GM12878 (cell line): ENCODE data around the gene CIB2. TPM values are rescaled to one million over a fixed set of nuclear protein-coding genes. Genes with fewer than 3 reads are reported as not detected.

Source experiments
- ATAC-seq: fragments of 200-7000 bp; cut with Tn5 transposase; 3 replicates; pipeline ENCODE4 v1.9.1; 2020; ENCODE audit warnings: mild to moderate bottlenecking, moderate library complexity
- BruUV-seq: library from RNA; stranded (reverse); fragments of 400-500 nt; replicated peaks from 2 replicates; lab custom pipeline; 2021; lab: Mats Ljungman, UMichigan
- CTCF ChIA-PET: fragments of 300-600 bp; sonication (Branson Sonifier 250); formaldehyde crosslinking; extraction: SDS; loops from one replicate; lab custom pipeline; 2021; ENCODE audit warnings: inconsistent platforms; lab: Yijun Ruan, JAX
- POLR2A ChIA-PET: fragments of 350-600 bp; formaldehyde crosslinking; extraction: SDS; loops from one replicate; lab custom pipeline; 2021; ENCODE audit warnings: inconsistent platforms; lab: Charles Lee
- RAD21 ChIA-PET: fragments of 300-600 bp; sonication (Branson Sonifier 250); formaldehyde crosslinking; loops from one replicate; lab custom pipeline; 2023; ENCODE audit warnings: antibody characterized with exemption; ENCODE audit not compliant: unreplicated experiment; lab: Charles Lee
- SMC1A ChIA-PET: fragments of 300-600 bp; sonication (Branson Sonifier 250); formaldehyde crosslinking; loops from one replicate; lab custom pipeline; 2023; ENCODE audit not compliant: unreplicated experiment, uncharacterized antibody; lab: Charles Lee
- DNase-seq: peaks from one replicate; pipeline ENCODE4 v3.0.0-alpha.2; 2011; ENCODE audit warnings: low read depth, low spot score
- FAIRE-seq: peaks from 3 replicates; lab custom pipeline; 2011; peaks lifted over from hg19 to GRCh38; lab: Jason Lieb, UNC
- H2AFZ ChIP-seq: 2 replicates; pipeline ENCODE4 v1.6.0; 2011; ENCODE audit warnings: low read depth, low read length, control low read depth; ENCODE audit not compliant: control insufficient read depth
- H3K27ac ChIP-seq: 2 replicates; pipeline ENCODE4 v1.5.1; 2011; ENCODE audit warnings: control low read depth; ENCODE audit not compliant: control insufficient read depth, insufficient read depth
- H3K27me3 ChIP-seq, 2 experiments: replicated peaks in 1 of 2; 2 replicates each; pipeline versions ENCODE4 v1.6.0 to v1.6.1; 2011; ENCODE audit warnings: low read length in 1 of 2; ENCODE audit not compliant: control insufficient read depth in 2 of 2, insufficient read depth in 2 of 2
- H3K36me3 ChIP-seq, 2 experiments: 2 replicates each; pipeline ENCODE4 v1.5.1; 2011; ENCODE audit warnings: low read length in 1 of 2; ENCODE audit not compliant: control insufficient read depth in 2 of 2, insufficient read depth in 2 of 2
- H3K4me1 ChIP-seq: 2 replicates; pipeline ENCODE4 v1.6.1; 2011; ENCODE audit warnings: mild to moderate bottlenecking, low read length, moderate library complexity, mixed read lengths; ENCODE audit not compliant: control insufficient read depth, insufficient read depth
- H3K4me2 ChIP-seq: 2 replicates; pipeline ENCODE4 v1.6.0; 2011; ENCODE audit warnings: control low read depth; ENCODE audit not compliant: control insufficient read depth, insufficient read depth
- H3K4me3 ChIP-seq: fragments of 200-600 bp; sonication (generic); 2 replicates; pipeline ENCODE4 v1.5.1; 2016
- H3K79me2 ChIP-seq: 2 replicates; pipeline ENCODE4 v1.6.0; 2011; ENCODE audit warnings: low read length; ENCODE audit not compliant: control insufficient read depth, insufficient read depth
- H3K9ac ChIP-seq: 2 replicates; pipeline ENCODE4 v1.8.0; 2011; ENCODE audit warnings: low read length, control low read depth, mixed read lengths; ENCODE audit not compliant: control insufficient read depth, insufficient read depth
- H3K9me3 ChIP-seq: replicated peaks from 3 replicates; pipeline ENCODE4 v1.5.1; 2011; ENCODE audit warnings: mild to moderate bottlenecking, low read length; ENCODE audit not compliant: control insufficient read depth, insufficient read depth
- H4K20me1 ChIP-seq: 2 replicates; pipeline ENCODE4 v1.6.0; 2011; ENCODE audit not compliant: control insufficient read depth, insufficient read depth
- GABPA ChIP-seq: IDR thresholded peaks from 2 replicates; pipeline ENCODE4 v1.6.1; 2014; ENCODE audit warnings: antibody characterized with exemption, low read depth, mild to moderate bottlenecking, inconsistent platforms
- GATAD2B ChIP-seq: fragments of 450-650 bp; conservative IDR thresholded peaks from 2 replicates; pipeline ENCODE4 v1.6.1; 2017; ENCODE audit warnings: low read depth, mild to moderate bottlenecking, moderate library complexity
- IKZF1 ChIP-seq: fragments of 450-650 bp; conservative IDR thresholded peaks from 2 replicates; pipeline ENCODE4 v1.6.1; 2017; ENCODE audit warnings: antibody characterized with exemption, mild to moderate bottlenecking
- NKRF ChIP-seq: fragments of 450-650 bp; conservative IDR thresholded peaks from 2 replicates; pipeline ENCODE4 v1.6.1; 2017; ENCODE audit warnings: mild to moderate bottlenecking, moderate library complexity
- PBX3 ChIP-seq: IDR thresholded peaks from 2 replicates; pipeline ENCODE4 v1.6.1; 2011; ENCODE audit warnings: mild to moderate bottlenecking, low read depth, low read length, moderate library complexity; ENCODE audit not compliant: insufficient replicate concordance
- PKNOX1 ChIP-seq: fragments of 450-650 bp; IDR thresholded peaks from 2 replicates; pipeline ENCODE4 v1.6.1; 2016; ENCODE audit warnings: mild to moderate bottlenecking
- PML ChIP-seq: IDR thresholded peaks from 2 replicates; pipeline ENCODE4 v1.6.1; 2012; ENCODE audit warnings: low read length, inconsistent platforms
- POLR2A ChIP-seq: IDR thresholded peaks from 2 replicates; pipeline ENCODE4 v1.6.1; 2011; ENCODE audit warnings: low read depth, mild to moderate bottlenecking, low read length
- POU2F2 ChIP-seq: IDR thresholded peaks from 3 replicates; pipeline ENCODE4 v1.6.1; 2011; ENCODE audit warnings: low read depth, mild to moderate bottlenecking, low read length, borderline replicate concordance
- STAT3 ChIP-seq: IDR thresholded peaks from 2 replicates; pipeline ENCODE4 v1.6.1; 2011; ENCODE audit warnings: low read depth, low read length, improper control_type of control experiment
- SUZ12 ChIP-seq: fragments of 200-600 bp; sonication (generic); IDR thresholded peaks from one replicate; pipeline ENCODE4 v1.6.1; 2018; ENCODE audit warnings: antibody characterized with exemption, mild to moderate bottlenecking; ENCODE audit not compliant: unreplicated experiment
- TARDBP ChIP-seq: IDR thresholded peaks from 2 replicates; pipeline ENCODE4 v1.6.1; 2016; ENCODE audit warnings: borderline replicate concordance
- TBL1XR1 ChIP-seq: IDR thresholded peaks from 2 replicates; pipeline ENCODE4 v1.6.1; 2012; ENCODE audit warnings: low read depth, low read length, improper control_type of control experiment
- TCF12 ChIP-seq: IDR thresholded peaks from 2 replicates; pipeline ENCODE4 v1.6.1; 2011; ENCODE audit warnings: low read depth, mild to moderate bottlenecking, low read length
- ZNF592 ChIP-seq: fragments of 450-650 bp; IDR thresholded peaks from 2 replicates; pipeline ENCODE4 v1.6.1; 2017; ENCODE audit warnings: mild to moderate bottlenecking, moderate library complexity
- WGBS: methylation state at CpG from one replicate; pipeline ENCODE4 v1.1.6; 2016; ENCODE audit warnings: low lambda C conversion rate; ENCODE audit not compliant: insufficient replicate concordance, insufficient coverage; ENCODE audit errors: missing lambda C conversion rate; 5-methylcytosine and 5-hydroxymethylcytosine counted together
- in situ Hi-C: fragments of 300-500 bp; cut with MboI; formaldehyde crosslinking; loops from 9 replicates; pipeline ENCODE4 v1.14.3; 2018; ENCODE audit warnings: mixed read lengths
- intact Hi-C: fragments of 100-400 bp; cut with micrococcal nuclease; formaldehyde crosslinking; loops from one replicate; pipeline ENCODE4 v1.14.2; 2022; ENCODE audit not compliant: unreplicated experiment
- polyA plus RNA-seq, 11 experiments: library from polyadenylated mRNA; depleted of rRNA in 4 of 11; unstranded in 6 of 11; stranded (reverse) in 5 of 11; fragments of >200 nt; fragmentation: Nextera tagmentation in 4 of 11; fragmentation: Illumina TruSeq in 1 of 11; extraction: Ambion mirVana in 4 of 11; extraction: Trizol in 1 of 11; gene quantifications; 1 replicate in 1 of 11; 2 replicates in 10 of 11; pipeline versions ENCODE4 v1.2.1 to v1.2.3, GENCODE V29; 2011 to 2016; ENCODE audit warnings: inconsistent platforms in 2 of 11, missing spikeins in 2 of 11, low read depth in 1 of 11
- total RNA-seq, 4 experiments: library from RNA; depleted of rRNA in 3 of 4; stranded (reverse); fragments of >200 nt in 3 of 4; fragmentation: Illumina TruSeq in 1 of 4; extraction: Trizol in 1 of 4; gene quantifications; 2 replicates each; pipeline versions ENCODE4 v1.2.1 to v1.2.3, GENCODE V29; 2013 to 2021

CIB2 gene
- total and polyA plus RNA-seq, 10 of the 15 experiments (the other 5 are each of a cell fraction or from before 2014, with no cell fraction given) = 0.56 to 12.1 (median 7.1) TPM

GRCh38 chr15:78149068-78149804, 18.0 kb upstream of the CIB2 start, which contains the start of gene IDH3A:
Gene IDH3A (plus strand): TSS chr15:78149362. CDS start chr15:78149404, 42 bp downstream.
- H3K27ac ChIP-seq = peak within 1 kb of the TSS; percentile 84
- peak; percentile 80 for DNase-seq
- H3K9me3 ChIP-seq = no peaks in the 10 kb centered on the region
- H3K4me3 ChIP-seq = peak within 1 kb of the TSS; percentile 87
- H3K79me2 ChIP-seq = peaks cover 53% of the 10 kb centered on the region
- CTCF ChIA-PET = interaction anchor here (1.1 to 4.5 kb wide), 9 partner anchors 15 to 84 kb away, joined by 3 to 38 read pairs (median 5); partner anchors contain the start of gene CIB2
- H3K36me3 ChIP-seq = no peaks in the 10 kb centered on the region; a peak in 1 of 4 replicates
- H2AFZ ChIP-seq = peak within 1 kb of the TSS; percentile 88
- 1% methylated on average over 46 of the region's 79 CpGs for WGBS
- TSS peak; percentile 72 for BruUV-seq
- H3K4me2 ChIP-seq = peak within 1 kb of the TSS; percentile 92
- intact Hi-C loops (loop anchor here (2.0 kb wide), 1 partner anchor 18 kb away; the partner anchor contains the start of gene CIB2), in situ Hi-C loops (no loop called here)
- H3K4me1 ChIP-seq = peaks cover 13% of the 10 kb centered on the region
- ATAC-seq = peak; percentile 91
- FAIRE-seq = peak; percentile 31
- SMC1A ChIA-PET = interaction anchor here (0.9 to 8.2 kb wide), 8 partner anchors 9 to 81 kb away, joined by 3 to 152 read pairs (median 3); no protein-coding TSS in a partner anchor
- H3K9ac ChIP-seq = peak within 1 kb of the TSS; percentile 85
- POLR2A ChIA-PET = interaction anchor here (0.7 to 4.8 kb wide), 12 partner anchors 14 to 83 kb away, joined by 3 to 75 read pairs (median 6); no protein-coding TSS in a partner anchor
- no peaks in the 10 kb centered on the region for H4K20me1 ChIP-seq
- RAD21 ChIA-PET = interaction anchor here (0.5 to 7.3 kb wide), 13 partner anchors 11 to 442 kb away, joined by 3 to 53 read pairs (median 5); partner anchors contain the start of gene CIB2
- no peaks in the 10 kb centered on the region for H3K27me3 ChIP-seq
- TF ChIP-seq PBX3 (no peak), NKRF (peak; percentile 95), GABPA (peak; percentile 76), TCF12 (0 out of 2 replicates have a peak, but pooled peaks have one; percentile 2), PKNOX1 (peak; percentile 58), PML (peak; percentile 92), POU2F2 (peak; percentile 38; the same call in 2 of the 3 replicates), STAT3 (no peak), IKZF1 (peak; percentile 85), GATAD2B (peak; percentile 94), TARDBP (no peak), SUZ12 (no peak), ZNF592 (no peak), TBL1XR1 (no peak), POLR2A (peak; percentile 94)
